Gastrocnemius medialis (tissue), 4 donors: ENCODE measurements around the gene NUP214.

Source experiments
- POLR2A ChIP-seq, 2 donors: fragments of 450-650 bp; IDR thresholded peaks; one replicate each; pipeline ENCODE4 v1.6.1; 2017; ENCODE audit warnings: antibody characterized with exemption in 2 of 2, mild to moderate bottlenecking in 2 of 2, moderate library complexity in 2 of 2
- TF ChIP-seq, protein P1 (sequence below), 5 experiments: fragments of 450-650 bp in 3 of 5; fragments of 200-600 bp in 2 of 5; sonication (generic) in 2 of 5; IDR thresholded peaks in 4 of 5; conservative IDR thresholded peaks in 1 of 5; 1 replicate in 4 of 5; 2 replicates in 1 of 5; pipeline ENCODE4 v1.5.1; 2016 to 2019; ENCODE audit warnings: antibody characterized with exemption in 5 of 5, mild to moderate bottlenecking in 3 of 5, moderate library complexity in 3 of 5

GRCh38 chr9:131277910-131278701, 152.7 kb downstream of the NUP214 start:
- peak; percentile 58 to 65 for TF ChIP-seq POLR2A (IDR thresholded peaks at IDR 0.05)
- TF ChIP-seq, protein P1, sequence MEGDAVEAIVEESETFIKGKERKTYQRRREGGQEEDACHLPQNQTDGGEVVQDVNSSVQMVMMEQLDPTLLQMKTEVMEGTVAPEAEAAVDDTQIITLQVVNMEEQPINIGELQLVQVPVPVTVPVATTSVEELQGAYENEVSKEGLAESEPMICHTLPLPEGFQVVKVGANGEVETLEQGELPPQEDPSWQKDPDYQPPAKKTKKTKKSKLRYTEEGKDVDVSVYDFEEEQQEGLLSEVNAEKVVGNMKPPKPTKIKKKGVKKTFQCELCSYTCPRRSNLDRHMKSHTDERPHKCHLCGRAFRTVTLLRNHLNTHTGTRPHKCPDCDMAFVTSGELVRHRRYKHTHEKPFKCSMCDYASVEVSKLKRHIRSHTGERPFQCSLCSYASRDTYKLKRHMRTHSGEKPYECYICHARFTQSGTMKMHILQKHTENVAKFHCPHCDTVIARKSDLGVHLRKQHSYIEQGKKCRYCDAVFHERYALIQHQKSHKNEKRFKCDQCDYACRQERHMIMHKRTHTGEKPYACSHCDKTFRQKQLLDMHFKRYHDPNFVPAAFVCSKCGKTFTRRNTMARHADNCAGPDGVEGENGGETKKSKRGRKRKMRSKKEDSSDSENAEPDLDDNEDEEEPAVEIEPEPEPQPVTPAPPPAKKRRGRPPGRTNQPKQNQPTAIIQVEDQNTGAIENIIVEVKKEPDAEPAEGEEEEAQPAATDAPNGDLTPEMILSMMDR (IDR thresholded peaks at IDR 0.05 in 4 of 5, conservative IDR thresholded peaks at IDR 0.05 in 1 of 5): peak in 1 of 5 experiments; percentile 0
